ENCODE results near the gene USP17L18. TPM values are rescaled to one million over a fixed set of nuclear protein-coding genes. Genes with fewer than 3 reads are reported as not detected.
A peak's percentile ranks its signal among the peaks of the same experiment; 100 is the strongest.
"Not testable (repeated sequence)": the region's sequence is repeated elsewhere in the genome, so short reads cannot be mapped to it uniquely, and the experiment has no call there.

Gene USP17L18
- total and polyA plus RNA-seq, 7 experiments from 2014 or later = not detected

GRCh38 chr4:9271719-9272118 lies 23.3 kb downstream of the USP17L18 start:
- H3K9me3 Mint-ChIP-seq; POLR2A ChIA-PET; H3K27me3 Mint-ChIP-seq; H3K9me3 ChIP-seq (ENCODE audit: control insufficient read depth in 2 of 3, low read length in 3 of 3); H3K36me3 ChIP-seq (ENCODE audit: control insufficient read depth in 2 of 3, insufficient read depth in 3 of 3, low read length in 3 of 3); CTCF ChIA-PET; ATAC-seq; H3K4me1 Mint-ChIP-seq; H3K27ac Mint-ChIP-seq; intact Hi-C loops (cut with micrococcal nuclease); H3K4me3 Mint-ChIP-seq; H3K4me3 ChIP-seq (ENCODE audit: low read length); H3K36me3 Mint-ChIP-seq; H3K27me3 ChIP-seq (ENCODE audit: control insufficient read depth in 2 of 2, insufficient read depth in 2 of 2, low read length in 2 of 2); H3K27ac ChIP-seq (ENCODE audit: low read depth, low read length); H3K4me1 ChIP-seq (ENCODE audit: control insufficient read depth in 2 of 2, insufficient read depth in 2 of 2, low read length in 2 of 2): not testable (repeated sequence)
- peak in 4 of 9 donors; percentile 0 to 21 (median 12) for DNase-seq

Other genes starting within 250 kb of the USP17L18 start
- not detected for gene FAM90A26, start 78.2 kb upstream of the USP17L18 start, total RNA-seq
- not detected for gene FAM90A26, start 78.2 kb upstream of the USP17L18 start, polyA plus RNA-seq
- gene USP17L10, start 38.0 kb upstream of the USP17L18 start, total RNA-seq = not detected
- gene USP17L10, start 38.0 kb upstream of the USP17L18 start, polyA plus RNA-seq = not detected
- not detected for gene USP17L11, start 33.2 kb upstream of the USP17L18 start, total RNA-seq
- not detected for gene USP17L11, start 33.2 kb upstream of the USP17L18 start, polyA plus RNA-seq
- gene USP17L12, start 28.5 kb upstream of the USP17L18 start, total RNA-seq = not detected
- gene USP17L12, start 28.5 kb upstream of the USP17L18 start, polyA plus RNA-seq = not detected
- gene USP17L13, start 23.7 kb upstream of the USP17L18 start, total RNA-seq = not detected
- gene USP17L13, start 23.7 kb upstream of the USP17L18 start, polyA plus RNA-seq = not detected
- gene USP17L15, start 14.2 kb upstream of the USP17L18 start, total RNA-seq = not detected
- gene USP17L15, start 14.2 kb upstream of the USP17L18 start, polyA plus RNA-seq = not detected
- gene USP17L17, start 4.8 kb upstream of the USP17L18 start, total RNA-seq = not detected
- not detected for gene USP17L17, start 4.8 kb upstream of the USP17L18 start, polyA plus RNA-seq
- not detected for gene USP17L19, start 4.7 kb downstream of the USP17L18 start, total RNA-seq
- gene USP17L19, start 4.7 kb downstream of the USP17L18 start, polyA plus RNA-seq = not detected
- not detected for gene USP17L20, start 9.5 kb downstream of the USP17L18 start, total RNA-seq
- not detected for gene USP17L20, start 9.5 kb downstream of the USP17L18 start, polyA plus RNA-seq
- not detected for gene USP17L21, start 14.2 kb downstream of the USP17L18 start, total RNA-seq
- not detected for gene USP17L21, start 14.2 kb downstream of the USP17L18 start, polyA plus RNA-seq
- gene USP17L22, start 19.0 kb downstream of the USP17L18 start, total RNA-seq = not detected
- not detected for gene USP17L22, start 19.0 kb downstream of the USP17L18 start, polyA plus RNA-seq
- not detected for gene USP17L24, start 76.5 kb downstream of the USP17L18 start, total RNA-seq
- not detected for gene USP17L24, start 76.5 kb downstream of the USP17L18 start, polyA plus RNA-seq
- not detected for gene USP17L25, start 81.3 kb downstream of the USP17L18 start, total RNA-seq
- not detected for gene USP17L25, start 81.3 kb downstream of the USP17L18 start, polyA plus RNA-seq
- gene USP17L26, start 86.0 kb downstream of the USP17L18 start, total RNA-seq = not detected
- not detected for gene USP17L26, start 86.0 kb downstream of the USP17L18 start, polyA plus RNA-seq
- gene USP17L5, start 90.8 kb downstream of the USP17L18 start, total RNA-seq = not detected
- gene USP17L5, start 90.8 kb downstream of the USP17L18 start, polyA plus RNA-seq = not detected
- not detected for gene USP17L27, start 95.5 kb downstream of the USP17L18 start, total RNA-seq
- not detected for gene USP17L27, start 95.5 kb downstream of the USP17L18 start, polyA plus RNA-seq
- gene USP17L28, start 100.3 kb downstream of the USP17L18 start, total RNA-seq = not detected
- not detected for gene USP17L28, start 100.3 kb downstream of the USP17L18 start, polyA plus RNA-seq
- not detected for gene USP17L29, start 105.0 kb downstream of the USP17L18 start, total RNA-seq
- not detected for gene USP17L29, start 105.0 kb downstream of the USP17L18 start, polyA plus RNA-seq
- not detected for gene USP17L30, start 114.5 kb downstream of the USP17L18 start, total RNA-seq
- gene USP17L30, start 114.5 kb downstream of the USP17L18 start, polyA plus RNA-seq = not detected
- gene DEFB131A, start 195.8 kb downstream of the USP17L18 start, total RNA-seq = not detected
- not detected for gene DEFB131A, start 195.8 kb downstream of the USP17L18 start, polyA plus RNA-seq

Measured in naive thymus-derived CD4-positive, alpha-beta T cell (primary cell).